Osteoblast (primary cell): Measurements from ENCODE around the gene ABHD1. TPM values are rescaled to one million over a fixed set of nuclear protein-coding genes. Genes with fewer than 3 reads are reported as not detected.

ENCODE experiments used
- DNase-seq: peaks from one replicate; pipeline ENCODE4 v3.0.0; 2011; ENCODE audit warnings: low spot score, mixed read lengths; ENCODE audit not compliant: insufficient read length; ENCODE audit errors: missing footprints
- H2AFZ ChIP-seq: 2 replicates; pipeline ENCODE4 v1.6.0; 2011; ENCODE audit warnings: mild to moderate bottlenecking, low read length
- H3K27ac ChIP-seq: 2 replicates; pipeline ENCODE4 v1.5.1; 2011; ENCODE audit warnings: mild to moderate bottlenecking, low read depth, low read length, moderate library complexity
- H3K27me3 ChIP-seq: 2 replicates; pipeline ENCODE4 v1.6.0; 2012; ENCODE audit warnings: mild to moderate bottlenecking, control low read depth, inconsistent platforms, low read length, moderate library complexity; ENCODE audit not compliant: insufficient read depth
- H3K36me3 ChIP-seq: 2 replicates; pipeline ENCODE4 v1.5.1; 2011; ENCODE audit warnings: mild to moderate bottlenecking, low read length, control low read depth, moderate library complexity; ENCODE audit not compliant: insufficient read depth
- H3K4me1 ChIP-seq: 2 replicates; pipeline ENCODE4 v1.5.1; 2011; ENCODE audit warnings: mild to moderate bottlenecking, low read length, control low read depth, moderate library complexity; ENCODE audit not compliant: insufficient read depth
- H3K4me2 ChIP-seq: 2 replicates; pipeline ENCODE4 v1.6.0; 2011; ENCODE audit warnings: mild to moderate bottlenecking, low read length; ENCODE audit not compliant: insufficient read depth
- H3K4me3 ChIP-seq: fragments of 200-600 bp; sonication (generic); 3 replicates; pipeline ENCODE4 v1.5.1; 2012; ENCODE audit warnings: mild to moderate bottlenecking, low read length, inconsistent platforms; ENCODE audit not compliant: insufficient read depth
- H3K79me2 ChIP-seq: 2 replicates; pipeline ENCODE4 v1.6.0; 2012; ENCODE audit warnings: mild to moderate bottlenecking, low read length, control low read depth, inconsistent platforms; ENCODE audit not compliant: insufficient read depth
- H3K9me3 ChIP-seq: 2 replicates; pipeline ENCODE4 v1.5.1; 2011; ENCODE audit warnings: low read depth, low read length, control low read depth
- H4K20me1 ChIP-seq: 2 replicates; pipeline ENCODE4 v1.6.0; 2012; ENCODE audit warnings: mild to moderate bottlenecking, low read length, control low read depth; ENCODE audit not compliant: insufficient read depth
- total RNA-seq: library from RNA; depleted of rRNA; stranded (reverse); fragments of >200 nt; gene quantifications from 2 replicates; pipeline ENCODE4 v1.2.3, GENCODE V29; 2012
- TF ChIP-seq, protein P1 (sequence below): IDR thresholded peaks from 2 replicates; pipeline ENCODE4 v1.5.1; 2011; ENCODE audit warnings: mild to moderate bottlenecking, low read depth, low read length, moderate library complexity; ENCODE audit errors: extremely low read depth

Gene ABHD1
- total RNA-seq, 1 donor: under 0.01 TPM

DNA sequence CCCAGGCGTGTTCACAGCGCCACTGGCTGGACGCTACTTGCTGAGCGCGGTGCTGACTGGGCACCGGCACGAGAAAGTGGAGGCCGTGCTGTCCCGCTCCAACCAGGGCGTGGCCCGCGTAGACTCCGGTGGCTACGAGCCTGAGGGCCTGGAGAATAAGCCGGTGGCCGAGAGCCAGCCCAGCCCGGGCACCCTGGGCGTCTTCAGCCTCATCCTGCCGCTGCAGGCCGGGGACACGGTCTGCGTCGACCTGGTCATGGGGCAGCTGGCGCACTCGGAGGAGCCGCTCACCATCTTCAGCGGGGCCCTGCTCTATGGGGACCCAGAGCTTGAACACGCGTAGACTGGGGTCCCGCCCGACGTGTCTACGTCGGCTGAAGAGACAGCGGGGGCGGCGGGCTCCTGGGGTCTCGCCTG, 37.9 kb upstream of the ABHD1 start:
- H3K4me2 ChIP-seq: peak overlapping the region; percentile 79
- TF ChIP-seq, protein P1, sequence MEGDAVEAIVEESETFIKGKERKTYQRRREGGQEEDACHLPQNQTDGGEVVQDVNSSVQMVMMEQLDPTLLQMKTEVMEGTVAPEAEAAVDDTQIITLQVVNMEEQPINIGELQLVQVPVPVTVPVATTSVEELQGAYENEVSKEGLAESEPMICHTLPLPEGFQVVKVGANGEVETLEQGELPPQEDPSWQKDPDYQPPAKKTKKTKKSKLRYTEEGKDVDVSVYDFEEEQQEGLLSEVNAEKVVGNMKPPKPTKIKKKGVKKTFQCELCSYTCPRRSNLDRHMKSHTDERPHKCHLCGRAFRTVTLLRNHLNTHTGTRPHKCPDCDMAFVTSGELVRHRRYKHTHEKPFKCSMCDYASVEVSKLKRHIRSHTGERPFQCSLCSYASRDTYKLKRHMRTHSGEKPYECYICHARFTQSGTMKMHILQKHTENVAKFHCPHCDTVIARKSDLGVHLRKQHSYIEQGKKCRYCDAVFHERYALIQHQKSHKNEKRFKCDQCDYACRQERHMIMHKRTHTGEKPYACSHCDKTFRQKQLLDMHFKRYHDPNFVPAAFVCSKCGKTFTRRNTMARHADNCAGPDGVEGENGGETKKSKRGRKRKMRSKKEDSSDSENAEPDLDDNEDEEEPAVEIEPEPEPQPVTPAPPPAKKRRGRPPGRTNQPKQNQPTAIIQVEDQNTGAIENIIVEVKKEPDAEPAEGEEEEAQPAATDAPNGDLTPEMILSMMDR: peak; percentile 49
- no peaks in the 10 kb centered on the region for H3K9me3 ChIP-seq
- H3K27ac ChIP-seq: peak overlapping the region; percentile 17
- H3K36me3 ChIP-seq: peaks cover 27% of the 10 kb centered on the region
- H3K79me2 ChIP-seq: peaks cover 14% of the 10 kb centered on the region
- H4K20me1 ChIP-seq: peaks cover 27% of the 10 kb centered on the region
- no peak overlapping the region for H2AFZ ChIP-seq
- H3K27me3 ChIP-seq: no peaks in the 10 kb centered on the region
- peaks cover 14% of the 10 kb centered on the region for H3K4me1 ChIP-seq
- peak overlapping the region; percentile 73 for H3K4me3 ChIP-seq
- DNase-seq: peak; percentile 95

DNA sequence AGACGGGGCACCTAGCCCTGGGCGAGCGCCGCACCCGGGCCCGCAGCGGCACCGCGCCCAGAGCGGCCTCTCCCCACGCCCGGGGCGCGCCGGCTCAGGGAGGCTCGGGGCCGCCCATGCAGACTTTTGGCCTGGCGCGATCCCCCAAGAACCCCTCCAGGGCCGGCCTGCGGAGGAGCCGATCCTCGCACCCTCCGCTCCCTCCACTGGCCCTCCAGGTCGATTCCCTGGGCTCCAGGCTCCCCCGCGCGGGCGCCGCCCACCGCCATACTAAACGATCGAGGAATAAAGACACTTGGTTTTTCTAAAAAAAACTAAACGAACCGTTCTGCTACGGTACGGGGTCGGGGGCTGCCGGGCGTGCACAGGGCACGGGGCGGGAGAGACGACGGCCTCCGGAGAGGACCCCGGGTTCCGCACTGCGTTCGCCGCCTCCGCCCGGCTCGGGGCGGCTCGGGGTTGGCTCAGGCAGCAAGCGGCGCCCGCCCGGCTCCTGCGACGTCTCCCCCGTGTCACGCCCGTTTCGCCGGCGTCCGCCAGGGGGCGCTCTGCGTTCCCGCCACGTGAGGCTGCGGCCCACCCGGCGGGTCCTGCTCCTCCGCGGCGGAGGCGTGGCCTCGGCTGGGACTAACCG, 37.4 kb upstream of the ABHD1 start:
- Histone ChIP-seq H3K27me3 (no peaks in the 10 kb centered on the region), H3K9me3 (no peaks in the 10 kb centered on the region), H3K4me3 (peak overlapping the region; percentile 73), H3K36me3 (peaks cover 27% of the 10 kb centered on the region), H4K20me1 (peaks cover 26% of the 10 kb centered on the region), H3K27ac (no peak overlapping the region), H3K79me2 (peaks cover 9% of the 10 kb centered on the region), H3K4me2 (peak overlapping the region; percentile 79), H3K4me1 (peaks cover 9% of the 10 kb centered on the region), H2AFZ (no peak overlapping the region)
- peak; percentile 100 for DNase-seq
- TF ChIP-seq, protein P1: peak; percentile 56

DNA sequence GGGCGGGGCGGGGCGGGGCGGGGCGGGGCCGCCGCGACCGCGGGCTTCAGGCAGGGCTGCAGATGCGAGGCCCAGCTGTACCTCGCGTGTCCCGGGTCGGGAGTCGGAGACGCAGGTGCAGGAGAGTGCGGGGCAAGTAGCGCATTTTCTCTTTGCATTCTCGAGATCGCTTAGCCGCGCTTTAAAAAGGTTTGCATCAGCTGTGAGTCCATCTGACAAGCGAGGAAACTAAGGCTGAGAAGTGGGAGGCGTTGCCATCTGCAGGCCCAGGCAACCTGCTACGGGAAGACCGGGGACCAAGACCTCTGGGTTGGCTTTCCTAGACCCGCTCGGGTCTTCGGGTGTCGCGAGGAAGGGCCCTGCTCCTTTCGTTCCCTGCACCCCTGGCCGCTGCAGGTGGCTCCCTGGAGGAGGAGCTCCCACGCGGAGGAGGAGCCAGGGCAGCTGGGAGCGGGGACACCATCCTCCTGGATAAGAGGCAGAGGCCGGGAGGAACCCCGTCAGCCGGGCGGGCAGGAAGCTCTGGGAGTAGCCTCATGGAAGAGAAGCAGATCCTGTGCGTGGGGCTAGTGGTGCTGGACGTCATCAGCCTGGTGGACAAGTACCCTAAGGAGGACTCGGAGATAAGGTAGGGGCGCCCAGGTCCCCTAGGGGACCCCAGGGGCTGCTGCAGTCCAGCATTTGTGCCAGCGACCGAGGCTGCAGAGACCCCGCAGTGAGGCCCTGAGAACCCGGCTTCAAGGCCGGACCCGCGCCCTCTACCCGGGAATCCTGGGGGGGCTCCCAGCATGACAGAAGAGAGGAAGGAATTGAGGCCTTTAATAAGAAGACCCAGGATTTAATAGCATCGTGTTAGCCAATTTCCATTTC, 36.7 kb upstream of the ABHD1 start, which contains the start of gene KHK:
Gene KHK (plus strand): TSS at position 49 of the 870 bp plus-strand sequence. CDS start 488 bp downstream, at position 537.
- peaks cover 3% of the 10 kb centered on the region for H3K79me2 ChIP-seq
- peaks cover 20% of the 10 kb centered on the region for H3K36me3 ChIP-seq
- no peaks in the 10 kb centered on the region for H3K27me3 ChIP-seq
- no peak within 1 kb of the TSS for H2AFZ ChIP-seq
- H3K4me3 ChIP-seq: peak within 1 kb of the TSS; percentile 73
- TF ChIP-seq, protein P1: no peak
- peaks cover 19% of the 10 kb centered on the region for H4K20me1 ChIP-seq
- DNase-seq: peak; percentile 87
- H3K4me1 ChIP-seq: peaks cover 4% of the 10 kb centered on the region
- peak within 1 kb of the TSS; percentile 79 for H3K4me2 ChIP-seq
- H3K9me3 ChIP-seq: no peaks in the 10 kb centered on the region
- H3K27ac ChIP-seq: peak within 1 kb of the TSS; percentile 17
